ENCODE measurements around the gene TFF1. TPM values are rescaled to one million over a fixed set of nuclear protein-coding genes. Genes with fewer than 3 reads are reported as not detected.

The TFF1 gene
- total RNA-seq, 2 donors from 2014 or later, result not detected

Other genes starting within 250 kb of the TFF1 start
- 10 to 100 TPM; 11.8 to 12.4 TPM for gene ABCG1, start 147.4 kb downstream of the TFF1 start, total RNA-seq
- gene TFF3, start 51.1 kb downstream of the TFF1 start, total RNA-seq, result 10 to 100 TPM; 21.1 to 24.4 TPM
- not detected for gene TFF2, start 15.5 kb downstream of the TFF1 start, total RNA-seq
- not detected for gene TMPRSS3, start 29.5 kb upstream of the TFF1 start, total RNA-seq
- gene UBASH3A, start 37.4 kb upstream of the TFF1 start, total RNA-seq, result under 1 TPM; 0.32 to 0.38 TPM
- gene RSPH1, start 129.7 kb upstream of the TFF1 start, total RNA-seq, result under 1 TPM in 1 of 2 donors, not detected in 1; 0.19 TPM
- 1 to 10 TPM; 5.2 to 6.0 TPM for gene SLC37A1, start 147.3 kb upstream of the TFF1 start, total RNA-seq